NCI-H2107 treated with DMSO at 0.1 percent for 48 hours (cell line): ENCODE data around the gene KLC4.
"Not testable (repeated sequence)": the region's sequence is repeated elsewhere in the genome, so short reads cannot be mapped to it uniquely, and the experiment has no call there.

Source experiments
- DNase-seq: peaks from one replicate; lab custom pipeline; 2025; ENCODE audit not compliant: unreplicated experiment; lab: John Stamatoyannopoulos, UW

KLC4 gene

GRCh38 chr6:43060755-43061633, 1.6 kb downstream of the KLC4 start:
- no peak for DNase-seq

- DNase-seq = no peak
Measured at GRCh38 chr6:43061861-43062260, 2.4 kb downstream of the KLC4 start.

GRCh38 chr6:43062818-43063217, 3.4 kb downstream of the KLC4 start:
- no peak for DNase-seq

- peak; percentile 5 for DNase-seq
Measured at GRCh38 chr6:43070028-43070632, 10.7 kb downstream of the KLC4 start.

- DNase-seq = no peak
Measured at GRCh38 chr6:43074847-43075669, 15.6 kb downstream of the KLC4 start.

GRCh38 chr6:43075670-43076463, 16.4 kb downstream of the KLC4 start, which contains the start of gene PTK7:
Gene PTK7 (plus strand): TSS chr6:43076314. CDS start chr6:43076489, 175 bp downstream.
- DNase-seq = no peak

- DNase-seq = no peak
Measured at GRCh38 chr6:43076464-43077332, 17.3 kb downstream of the KLC4 start.

GRCh38 chr6:43077333-43077809, 17.9 kb downstream of the KLC4 start:
- no peak for DNase-seq

GRCh38 chr6:43077981-43078511, 18.6 kb downstream of the KLC4 start:
- no peak for DNase-seq

- no peak for DNase-seq
Measured at GRCh38 chr6:43078691-43079090, 19.3 kb downstream of the KLC4 start.

GRCh38 chr6:43081043-43081442, 21.6 kb downstream of the KLC4 start:
- no peak for DNase-seq

- DNase-seq = not testable (repeated sequence)
Measured at GRCh38 chr6:43081922-43082321, 22.5 kb downstream of the KLC4 start.

GRCh38 chr6:43082806-43083655, 23.6 kb downstream of the KLC4 start:
- no peak for DNase-seq

GRCh38 chr6:43086022-43086658, 26.7 kb downstream of the KLC4 start:
- DNase-seq = no peak

GRCh38 chr6:43088654-43089056, 29.2 kb downstream of the KLC4 start:
- DNase-seq = no peak

- no peak for DNase-seq
Measured at GRCh38 chr6:43089467-43089866, 30.0 kb downstream of the KLC4 start.

GRCh38 chr6:43089874-43090558, 30.6 kb downstream of the KLC4 start:
- DNase-seq = no peak
